Measurements from ENCODE around the gene AVP. TPM values are rescaled to one million over a fixed set of nuclear protein-coding genes. Genes with fewer than 3 reads are reported as not detected.

Gene AVP
- total and polyA plus RNA-seq, 9 of the 15 experiments (the other 6 are each of a cell fraction or from before 2014, with no cell fraction given) = not detected

- TF ChIP-seq ZNF311 (CRISPR knock-in tag; IDR thresholded peaks at IDR 0.05) (no peak), ZNF77 (CRISPR knock-in tag; IDR thresholded peaks at IDR 0.05) (no peak), NR2C2 (CRISPR knock-in tag; IDR thresholded peaks at IDR 0.05) (0 out of 2 replicates have a peak, but pooled peaks have one; percentile 22), NR2C2 (tag; IDR thresholded peaks at IDR 0.05) (0 out of 2 replicates have a peak, but pooled peaks have one; percentile 18), ZHX1 (conservative IDR thresholded peaks at IDR 0.05; ENCODE audit: low read length) (no peak), CREB3L1 (IDR thresholded peaks at IDR 0.05; ENCODE audit: borderline replicate concordance, low read depth) (peak; percentile 65; the same call in 1 of the 2 replicates), RUNX1 (IDR thresholded peaks at IDR 0.05; ENCODE audit: low read depth) (no peak), ZNF696 (CRISPR knock-in tag; conservative IDR thresholded peaks at IDR 0.05) (no peak), SNRNP70 (optimal IDR thresholded peaks at IDR 0.05; ENCODE audit: low read depth, low read length) (no peak), MTA3 (IDR thresholded peaks at IDR 0.05; ENCODE audit: borderline replicate concordance) (peak; percentile 54; the same call in 1 of the 2 replicates), FOSL1 (tag; conservative IDR thresholded peaks at IDR 0.05) (no peak), TAF9B (IDR thresholded peaks at IDR 0.05; ENCODE audit: partially characterized antibody) (peak; percentile 94), ZNF586 (CRISPR knock-in tag; conservative IDR thresholded peaks at IDR 0.05) (no peak), SOX6 (IDR thresholded peaks at IDR 0.05) (peak; percentile 56), NRF1 (conservative IDR thresholded peaks at IDR 0.05 in 1 of 2, IDR thresholded peaks at IDR 0.05 in 1 of 2) (peak in 1 of 2 experiments; percentile 8; a peak in 1 of 4 replicates), ATF7 (IDR thresholded peaks at IDR 0.05) (peak; percentile 46; the same call in 1 of the 2 replicates), ZNF717 (CRISPR knock-in tag; IDR thresholded peaks at IDR 0.05) (no peak), MAFF (IDR thresholded peaks at IDR 0.05; ENCODE audit: low read length) (peak; percentile 53), BRD4 (IDR thresholded peaks at IDR 0.05) (no peak), NELFE (IDR thresholded peaks at IDR 0.05; ENCODE audit: insufficient read depth, insufficient read length) (no peak), MLLT1 (IDR thresholded peaks at IDR 0.05) (peak in 1 of 2 experiments; percentile 77; a peak in 2 of 4 replicates), HDAC1 (IDR thresholded peaks at IDR 0.05) (peak in 1 of 2 experiments; percentile 78; a peak in 2 of 4 replicates), RAD51 (IDR thresholded peaks at IDR 0.05; ENCODE audit: borderline replicate concordance, low read depth) (0 out of 2 replicates have a peak, but pooled peaks have one; percentile 23), MEF2A (IDR thresholded peaks at IDR 0.05; ENCODE audit: control insufficient read depth, low read depth, low read length) (no peak), RBM25 (IDR thresholded peaks at IDR 0.05; ENCODE audit: low read depth, low read length, severe bottlenecking) (no peak)
These were observed 6.8 kb downstream of the AVP start (continued) for GRCh38 chr20:3077618-3078134.

Data from K562 (cell line).